Measurements from ENCODE around the gene DUS3L. TPM values are rescaled to one million over a fixed set of nuclear protein-coding genes. Genes with fewer than 3 reads are reported as not detected.

Gene DUS3L
- total and polyA plus RNA-seq, 2 of the 8 experiments (the other 6 are each of a cell fraction or from before 2014, with no cell fraction given) = 37.6 to 39.1 TPM

DNA sequence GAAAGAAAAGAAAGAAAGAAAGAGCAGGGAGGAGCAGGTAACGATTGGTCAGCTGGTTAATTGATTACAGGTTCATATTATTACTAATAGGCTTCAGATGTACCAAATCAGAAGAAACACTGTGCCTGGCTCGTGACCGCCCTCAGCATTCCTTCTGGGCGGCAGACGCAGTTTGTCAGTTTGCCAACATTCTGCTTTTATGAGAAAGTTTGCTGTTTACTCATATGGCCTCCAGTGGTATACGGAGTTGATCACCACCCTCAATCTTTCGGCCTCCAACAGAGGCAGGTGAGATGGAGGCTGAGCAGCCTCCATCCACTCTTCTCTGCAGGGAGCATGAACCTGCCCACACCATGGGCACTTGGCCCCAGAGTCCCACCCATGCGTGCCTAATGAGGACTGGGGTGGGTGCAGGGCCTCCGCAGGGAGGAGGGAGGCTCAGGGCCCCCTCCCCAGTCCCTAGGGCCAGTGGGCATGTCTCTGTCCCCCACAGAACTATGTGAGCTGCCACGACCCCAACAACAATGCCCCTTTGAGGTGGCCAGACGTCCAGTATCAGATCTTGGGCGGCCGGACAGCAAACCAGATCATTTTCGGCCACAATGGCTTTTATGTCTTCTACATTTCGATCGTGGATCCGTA is 15.2 kb downstream of the DUS3L start (continued):
- TF ChIP-seq, protein P1, sequence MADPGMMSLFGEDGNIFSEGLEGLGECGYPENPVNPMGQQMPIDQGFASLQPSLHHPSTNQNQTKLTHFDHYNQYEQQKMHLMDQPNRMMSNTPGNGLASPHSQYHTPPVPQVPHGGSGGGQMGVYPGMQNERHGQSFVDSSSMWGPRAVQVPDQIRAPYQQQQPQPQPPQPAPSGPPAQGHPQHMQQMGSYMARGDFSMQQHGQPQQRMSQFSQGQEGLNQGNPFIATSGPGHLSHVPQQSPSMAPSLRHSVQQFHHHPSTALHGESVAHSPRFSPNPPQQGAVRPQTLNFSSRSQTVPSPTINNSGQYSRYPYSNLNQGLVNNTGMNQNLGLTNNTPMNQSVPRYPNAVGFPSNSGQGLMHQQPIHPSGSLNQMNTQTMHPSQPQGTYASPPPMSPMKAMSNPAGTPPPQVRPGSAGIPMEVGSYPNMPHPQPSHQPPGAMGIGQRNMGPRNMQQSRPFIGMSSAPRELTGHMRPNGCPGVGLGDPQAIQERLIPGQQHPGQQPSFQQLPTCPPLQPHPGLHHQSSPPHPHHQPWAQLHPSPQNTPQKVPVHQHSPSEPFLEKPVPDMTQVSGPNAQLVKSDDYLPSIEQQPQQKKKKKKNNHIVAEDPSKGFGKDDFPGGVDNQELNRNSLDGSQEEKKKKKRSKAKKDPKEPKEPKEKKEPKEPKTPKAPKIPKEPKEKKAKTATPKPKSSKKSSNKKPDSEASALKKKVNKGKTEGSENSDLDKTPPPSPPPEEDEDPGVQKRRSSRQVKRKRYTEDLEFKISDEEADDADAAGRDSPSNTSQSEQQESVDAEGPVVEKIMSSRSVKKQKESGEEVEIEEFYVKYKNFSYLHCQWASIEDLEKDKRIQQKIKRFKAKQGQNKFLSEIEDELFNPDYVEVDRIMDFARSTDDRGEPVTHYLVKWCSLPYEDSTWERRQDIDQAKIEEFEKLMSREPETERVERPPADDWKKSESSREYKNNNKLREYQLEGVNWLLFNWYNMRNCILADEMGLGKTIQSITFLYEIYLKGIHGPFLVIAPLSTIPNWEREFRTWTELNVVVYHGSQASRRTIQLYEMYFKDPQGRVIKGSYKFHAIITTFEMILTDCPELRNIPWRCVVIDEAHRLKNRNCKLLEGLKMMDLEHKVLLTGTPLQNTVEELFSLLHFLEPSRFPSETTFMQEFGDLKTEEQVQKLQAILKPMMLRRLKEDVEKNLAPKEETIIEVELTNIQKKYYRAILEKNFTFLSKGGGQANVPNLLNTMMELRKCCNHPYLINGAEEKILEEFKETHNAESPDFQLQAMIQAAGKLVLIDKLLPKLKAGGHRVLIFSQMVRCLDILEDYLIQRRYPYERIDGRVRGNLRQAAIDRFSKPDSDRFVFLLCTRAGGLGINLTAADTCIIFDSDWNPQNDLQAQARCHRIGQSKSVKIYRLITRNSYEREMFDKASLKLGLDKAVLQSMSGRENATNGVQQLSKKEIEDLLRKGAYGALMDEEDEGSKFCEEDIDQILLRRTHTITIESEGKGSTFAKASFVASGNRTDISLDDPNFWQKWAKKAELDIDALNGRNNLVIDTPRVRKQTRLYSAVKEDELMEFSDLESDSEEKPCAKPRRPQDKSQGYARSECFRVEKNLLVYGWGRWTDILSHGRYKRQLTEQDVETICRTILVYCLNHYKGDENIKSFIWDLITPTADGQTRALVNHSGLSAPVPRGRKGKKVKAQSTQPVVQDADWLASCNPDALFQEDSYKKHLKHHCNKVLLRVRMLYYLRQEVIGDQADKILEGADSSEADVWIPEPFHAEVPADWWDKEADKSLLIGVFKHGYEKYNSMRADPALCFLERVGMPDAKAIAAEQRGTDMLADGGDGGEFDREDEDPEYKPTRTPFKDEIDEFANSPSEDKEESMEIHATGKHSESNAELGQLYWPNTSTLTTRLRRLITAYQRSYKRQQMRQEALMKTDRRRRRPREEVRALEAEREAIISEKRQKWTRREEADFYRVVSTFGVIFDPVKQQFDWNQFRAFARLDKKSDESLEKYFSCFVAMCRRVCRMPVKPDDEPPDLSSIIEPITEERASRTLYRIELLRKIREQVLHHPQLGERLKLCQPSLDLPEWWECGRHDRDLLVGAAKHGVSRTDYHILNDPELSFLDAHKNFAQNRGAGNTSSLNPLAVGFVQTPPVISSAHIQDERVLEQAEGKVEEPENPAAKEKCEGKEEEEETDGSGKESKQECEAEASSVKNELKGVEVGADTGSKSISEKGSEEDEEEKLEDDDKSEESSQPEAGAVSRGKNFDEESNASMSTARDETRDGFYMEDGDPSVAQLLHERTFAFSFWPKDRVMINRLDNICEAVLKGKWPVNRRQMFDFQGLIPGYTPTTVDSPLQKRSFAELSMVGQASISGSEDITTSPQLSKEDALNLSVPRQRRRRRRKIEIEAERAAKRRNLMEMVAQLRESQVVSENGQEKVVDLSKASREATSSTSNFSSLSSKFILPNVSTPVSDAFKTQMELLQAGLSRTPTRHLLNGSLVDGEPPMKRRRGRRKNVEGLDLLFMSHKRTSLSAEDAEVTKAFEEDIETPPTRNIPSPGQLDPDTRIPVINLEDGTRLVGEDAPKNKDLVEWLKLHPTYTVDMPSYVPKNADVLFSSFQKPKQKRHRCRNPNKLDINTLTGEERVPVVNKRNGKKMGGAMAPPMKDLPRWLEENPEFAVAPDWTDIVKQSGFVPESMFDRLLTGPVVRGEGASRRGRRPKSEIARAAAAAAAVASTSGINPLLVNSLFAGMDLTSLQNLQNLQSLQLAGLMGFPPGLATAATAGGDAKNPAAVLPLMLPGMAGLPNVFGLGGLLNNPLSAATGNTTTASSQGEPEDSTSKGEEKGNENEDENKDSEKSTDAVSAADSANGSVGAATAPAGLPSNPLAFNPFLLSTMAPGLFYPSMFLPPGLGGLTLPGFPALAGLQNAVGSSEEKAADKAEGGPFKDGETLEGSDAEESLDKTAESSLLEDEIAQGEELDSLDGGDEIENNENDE (IDR thresholded peaks at IDR 0.05; ENCODE audit: insufficient replicate concordance, low read length) = no peak
- no peak for TF ChIP-seq RFX5 (IDR thresholded peaks at IDR 0.05; ENCODE audit: borderline replicate concordance, low read depth, low read length)
- TF ChIP-seq CTBP2 (IDR thresholded peaks at IDR 0.05; ENCODE audit: borderline replicate concordance, insufficient read depth, insufficient read length, low read length) = no peak
- TF ChIP-seq JUN (IDR thresholded peaks at IDR 0.05; ENCODE audit: low read depth, low read length) = no peak
- no peak for TF ChIP-seq YY1 (IDR thresholded peaks at IDR 0.05; ENCODE audit: low read depth, low read length)
- no peak for TF ChIP-seq KDM5A (IDR thresholded peaks at IDR 0.05; ENCODE audit: low read length)
